ENCODE data around the gene TPGS1.

TPGS1 gene

GRCh38 chr19:496112-496665 lies 11.1 kb upstream of the TPGS1 start, which contains the start of gene MADCAM1:
MADCAM1 (plus strand) TSS chr19:496486; CDS start chr19:496500, 14 bp downstream.
- no peak for DNase-seq (ENCODE audit: low spot score)

GRCh38 chr19:496986-497385 lies 10.3 kb upstream of the TPGS1 start:
- DNase-seq (ENCODE audit: low spot score): no peak

GRCh38 chr19:497491-497868 lies 9.8 kb upstream of the TPGS1 start:
- no peak for DNase-seq (ENCODE audit: low spot score)

GRCh38 chr19:497869-498510 lies 9.3 kb upstream of the TPGS1 start:
- DNase-seq (ENCODE audit: low spot score): no peak

GRCh38 chr19:498511-498891 lies 8.8 kb upstream of the TPGS1 start:
- DNase-seq (ENCODE audit: low spot score): no peak

- no peak for DNase-seq (ENCODE audit: low spot score)
These were observed 8.2 kb upstream of the TPGS1 start for GRCh38 chr19:498977-499623.

GRCh38 chr19:501646-502045 lies 5.7 kb upstream of the TPGS1 start:
- no peak for DNase-seq (ENCODE audit: low spot score)

GRCh38 chr19:504616-505015 lies 2.7 kb upstream of the TPGS1 start:
- no peak for DNase-seq (ENCODE audit: low spot score)

GRCh38 chr19:506404-507285 lies 652 bp upstream of the TPGS1 start:
- peak; percentile 97 for DNase-seq (ENCODE audit: low spot score)

- DNase-seq (ENCODE audit: low spot score): no peak
These were observed 1.2 kb downstream of the TPGS1 start for GRCh38 chr19:508204-509150.

GRCh38 chr19:510606-511100 lies 3.4 kb downstream of the TPGS1 start:
- DNase-seq (ENCODE audit: low spot score): peak; percentile 89

GRCh38 chr19:511101-511851 lies 4.0 kb downstream of the TPGS1 start:
- DNase-seq (ENCODE audit: low spot score): peak; percentile 54

- DNase-seq (ENCODE audit: low spot score): no peak
These were observed 5.5 kb downstream of the TPGS1 start for GRCh38 chr19:512547-513365.

GRCh38 chr19:513368-514165 lies 6.3 kb downstream of the TPGS1 start:
- no peak for DNase-seq (ENCODE audit: low spot score)

- DNase-seq (ENCODE audit: low spot score): no peak
These were observed 6.9 kb downstream of the TPGS1 start for GRCh38 chr19:514166-514663.

GRCh38 chr19:517721-518597 lies 10.7 kb downstream of the TPGS1 start:
- no peak for DNase-seq (ENCODE audit: low spot score)

GRCh38 chr19:518598-519231 lies 11.4 kb downstream of the TPGS1 start:
- peak; percentile 23 for DNase-seq (ENCODE audit: low spot score)
